RWPE2 (cell line): ENCODE measurements around the gene DLG2.
A peak's percentile ranks its signal among the peaks of the same experiment; 100 is the strongest.

ENCODE experiments used
- ATAC-seq: fragments of 200-7000 bp; cut with Tn5 transposase; 3 replicates; pipeline ENCODE4 v1.9.1; 2021; ENCODE audit warnings: low read depth
- DNase-seq: peaks from one replicate; pipeline ENCODE4 v3.0.0-alpha.2; 2020; ENCODE audit warnings: low spot score
- H3K27ac ChIP-seq: fragments of 450-650 bp; 2 replicates; pipeline ENCODE4 v1.5.1; 2017; ENCODE audit warnings: mild to moderate bottlenecking; ENCODE audit not compliant: poor library complexity, severe bottlenecking
- H3K27me3 ChIP-seq: fragments of 250-450 bp; sonication (Bioruptor Pico); 2 replicates; pipeline ENCODE4 v1.5.1; 2021; ENCODE audit warnings: mild to moderate bottlenecking, moderate library complexity; ENCODE audit not compliant: insufficient read depth, poor library complexity, severe bottlenecking
- H3K36me3 ChIP-seq: fragments of 250-450 bp; sonication (Bioruptor Pico); 2 replicates; pipeline ENCODE4 v1.5.1; 2020; ENCODE audit warnings: low read depth, mild to moderate bottlenecking, moderate library complexity
- H3K4me1 ChIP-seq: fragments of 250-450 bp; sonication (Bioruptor Pico); 2 replicates; pipeline ENCODE4 v1.5.1; 2021; ENCODE audit warnings: mild to moderate bottlenecking, moderate library complexity; ENCODE audit not compliant: insufficient read depth, poor library complexity, severe bottlenecking
- H3K4me3 ChIP-seq: fragments of 250-450 bp; sonication (Bioruptor Pico); 2 replicates; pipeline ENCODE4 v1.5.1; 2021; ENCODE audit warnings: mild to moderate bottlenecking, moderate library complexity; ENCODE audit not compliant: severe bottlenecking
- H3K9me3 ChIP-seq: fragments of 250-450 bp; sonication (Bioruptor Pico); 2 replicates; pipeline ENCODE4 v1.5.1; 2021; ENCODE audit warnings: mild to moderate bottlenecking, moderate library complexity; ENCODE audit not compliant: severe bottlenecking
- CTCF ChIP-seq: fragments of 450-650 bp; IDR thresholded peaks from one replicate; pipeline ENCODE4 v1.5.1; 2017; ENCODE audit warnings: mild to moderate bottlenecking, moderate library complexity; ENCODE audit not compliant: poor library complexity, severe bottlenecking

Gene DLG2

GRCh38 chr11:84211896-84212295 lies 1415.2 kb downstream of the DLG2 start:
- Histone ChIP-seq H3K4me3 (no peak overlapping the region), H3K4me1 (no peaks in the 10 kb centered on the region), H3K36me3 (no peaks in the 10 kb centered on the region), H3K9me3 (no peaks in the 10 kb centered on the region), H3K27me3 (no peaks in the 10 kb centered on the region), H3K27ac (no peak overlapping the region)
- DNase-seq: no peak
- no peak for ATAC-seq
- TF ChIP-seq CTCF: no peak

GRCh38 chr11:84194696-84195095 lies 1432.4 kb downstream of the DLG2 start:
- peak; percentile 29 for DNase-seq
- no peak for TF ChIP-seq CTCF
- H3K4me3 ChIP-seq: no peak overlapping the region
- H3K27ac ChIP-seq: no peak overlapping the region
- H3K9me3 ChIP-seq: no peaks in the 10 kb centered on the region
- peaks cover 2% of the 10 kb centered on the region for H3K27me3 ChIP-seq
- no peaks in the 10 kb centered on the region for H3K36me3 ChIP-seq
- H3K4me1 ChIP-seq: no peaks in the 10 kb centered on the region
- ATAC-seq: no peak

- ATAC-seq (no peak), DNase-seq (no peak)
- Histone ChIP-seq H3K36me3 (no peaks in the 10 kb centered on the region), H3K27ac (no peak overlapping the region), H3K4me3 (no peak overlapping the region), H3K27me3 (peaks cover 2% of the 10 kb centered on the region), H3K4me1 (no peaks in the 10 kb centered on the region), H3K9me3 (no peaks in the 10 kb centered on the region)
- no peak for TF ChIP-seq CTCF
Observed at GRCh38 chr11:84193706-84194105, 1433.4 kb downstream of the DLG2 start.

- no peaks in the 10 kb centered on the region for H3K9me3 ChIP-seq
- H3K4me1 ChIP-seq: no peaks in the 10 kb centered on the region
- H3K27ac ChIP-seq: no peak overlapping the region
- DNase-seq (no peak), ATAC-seq (no peak)
- no peak overlapping the region for H3K4me3 ChIP-seq
- no peak for TF ChIP-seq CTCF
- H3K27me3 ChIP-seq: no peaks in the 10 kb centered on the region
- no peaks in the 10 kb centered on the region for H3K36me3 ChIP-seq
Observed at GRCh38 chr11:84188521-84188920, 1438.6 kb downstream of the DLG2 start.

- Histone ChIP-seq H3K4me1 (no peaks in the 10 kb centered on the region), H3K9me3 (no peaks in the 10 kb centered on the region), H3K27me3 (no peaks in the 10 kb centered on the region), H3K4me3 (no peak overlapping the region), H3K27ac (no peak overlapping the region), H3K36me3 (no peaks in the 10 kb centered on the region)
- ATAC-seq (no peak), DNase-seq (no peak)
- TF ChIP-seq CTCF: no peak
Observed at GRCh38 chr11:84173078-84173477, 1454.1 kb downstream of the DLG2 start.
